ENCODE results near the gene LATS2.

Gene LATS2

GRCh38 chr13:20989656-20990321, 71.6 kb downstream of the LATS2 start:
- H3K4me3 ChIP-seq (ENCODE audit: low read depth, low read length), result no peak overlapping the region
- no peak for TF ChIP-seq CTCF (IDR thresholded peaks at IDR 0.05; ENCODE audit: borderline replicate concordance, insufficient read depth, low read depth, low read length)

DNA sequence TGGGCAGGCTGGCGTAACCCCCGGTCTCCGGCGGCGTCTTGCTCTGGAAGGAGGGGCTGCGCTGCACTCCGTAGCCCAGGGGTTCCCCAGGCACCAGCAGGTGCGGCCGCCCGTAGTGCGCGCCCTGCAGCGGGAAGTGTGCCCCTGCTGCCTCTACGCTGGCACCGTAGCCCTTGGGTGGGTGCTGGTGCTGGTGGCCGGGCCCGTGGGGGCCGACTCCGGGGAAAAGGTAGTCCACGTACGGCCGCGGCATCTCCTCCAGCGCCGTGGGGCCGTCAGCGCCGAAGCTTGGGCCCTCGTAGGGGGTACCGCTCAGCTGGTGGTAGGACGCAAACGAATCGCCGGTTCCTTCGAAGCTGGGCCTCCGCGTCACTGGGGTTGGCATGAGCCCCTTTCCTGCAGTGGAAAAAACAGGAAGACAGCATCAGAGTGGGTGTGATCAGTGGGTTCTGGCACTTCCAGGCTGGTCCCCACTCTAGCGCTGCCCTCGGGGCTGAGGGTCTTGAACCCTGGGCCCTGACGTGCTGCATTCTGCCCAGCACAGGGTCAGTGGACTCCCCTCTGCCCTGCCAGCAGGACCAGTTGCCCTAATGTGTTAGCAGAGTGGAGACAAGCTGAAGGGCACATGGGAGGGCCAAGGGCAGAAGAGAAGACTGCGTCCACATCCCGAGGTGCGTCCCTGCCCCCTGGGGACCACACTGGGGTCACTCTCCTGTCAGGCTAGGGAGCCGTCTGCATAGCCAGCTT, 72.3 kb downstream of the LATS2 start:
- TF ChIP-seq CTCF (IDR thresholded peaks at IDR 0.05; ENCODE audit: borderline replicate concordance, insufficient read depth, low read depth, low read length), result no peak
- H3K4me3 ChIP-seq (ENCODE audit: low read depth, low read length), result no peak overlapping the region

GRCh38 chr13:20988033-20988908, 73.1 kb downstream of the LATS2 start:
- TF ChIP-seq CTCF (IDR thresholded peaks at IDR 0.05; ENCODE audit: borderline replicate concordance, insufficient read depth, low read depth, low read length), result no peak
- no peak overlapping the region for H3K4me3 ChIP-seq (ENCODE audit: low read depth, low read length)

DNA sequence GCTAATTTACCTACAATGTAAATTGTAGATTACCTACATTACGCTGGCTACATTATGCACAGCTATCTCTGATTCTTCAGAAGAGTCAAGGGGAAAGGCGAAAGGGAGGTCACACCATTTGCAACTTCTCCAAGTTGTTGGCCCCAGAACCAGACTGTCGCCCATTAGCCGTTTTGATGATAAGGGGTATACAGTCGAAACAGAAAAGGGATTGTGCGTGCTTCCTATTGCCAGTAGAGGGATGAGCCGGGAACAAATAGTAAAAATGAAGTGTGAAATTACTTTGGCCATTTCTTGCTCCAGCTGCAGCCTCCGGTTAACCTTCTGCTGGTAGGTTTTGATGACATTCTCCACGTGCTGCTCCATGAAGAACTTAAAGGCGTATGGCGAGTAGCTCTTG, 73.8 kb downstream of the LATS2 start:
- TF ChIP-seq CTCF (IDR thresholded peaks at IDR 0.05; ENCODE audit: borderline replicate concordance, insufficient read depth, low read depth, low read length), result no peak
- H3K4me3 ChIP-seq (ENCODE audit: low read depth, low read length), result no peak overlapping the region

- no peak for TF ChIP-seq CTCF (IDR thresholded peaks at IDR 0.05; ENCODE audit: borderline replicate concordance, insufficient read depth, low read depth, low read length)
- H3K4me3 ChIP-seq (ENCODE audit: low read depth, low read length), result no peak overlapping the region
Measured at GRCh38 chr13:20984879-20985278, 76.5 kb downstream of the LATS2 start.

DNA sequence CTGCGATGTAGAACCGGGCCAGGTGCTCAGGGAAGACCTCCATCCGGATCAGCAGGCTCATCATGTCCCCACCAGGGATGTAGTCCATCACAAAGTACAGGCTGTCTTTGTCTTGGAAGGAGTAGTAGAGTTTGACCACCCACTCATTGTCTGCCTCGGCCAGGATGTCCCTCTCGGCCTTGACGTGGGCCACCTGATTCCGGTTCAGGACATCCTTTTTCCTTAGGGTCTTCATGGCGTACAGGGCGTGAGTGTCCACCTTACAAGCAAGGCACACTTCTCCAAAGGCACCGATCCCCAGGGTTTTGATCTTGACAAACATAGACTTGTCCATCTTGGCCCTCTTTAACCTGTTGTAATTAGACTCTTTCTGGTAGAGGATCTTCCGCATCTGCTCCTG, 78.0 kb downstream of the LATS2 start:
- H3K4me3 ChIP-seq (ENCODE audit: low read depth, low read length), result no peak overlapping the region
- no peak for TF ChIP-seq CTCF (IDR thresholded peaks at IDR 0.05; ENCODE audit: borderline replicate concordance, insufficient read depth, low read depth, low read length)
